Activated T-helper 1 cell treated with Interleukin-2 at 50 U/mL for 16 hours (primary cell): Measurements from ENCODE around the gene TMEM98.
"Not testable (repeated sequence)": the region's sequence is repeated elsewhere in the genome, so short reads cannot be mapped to it uniquely, and the experiment has no call there.

Experiments used
- DNase-seq: peaks from one replicate; pipeline ENCODE4 v3.0.0-alpha.2; 2020; ENCODE audit warnings: low read depth

Gene TMEM98

GRCh38 chr17:32985050-32985756, 57.2 kb downstream of the TMEM98 start:
- DNase-seq, result no peak

DNA sequence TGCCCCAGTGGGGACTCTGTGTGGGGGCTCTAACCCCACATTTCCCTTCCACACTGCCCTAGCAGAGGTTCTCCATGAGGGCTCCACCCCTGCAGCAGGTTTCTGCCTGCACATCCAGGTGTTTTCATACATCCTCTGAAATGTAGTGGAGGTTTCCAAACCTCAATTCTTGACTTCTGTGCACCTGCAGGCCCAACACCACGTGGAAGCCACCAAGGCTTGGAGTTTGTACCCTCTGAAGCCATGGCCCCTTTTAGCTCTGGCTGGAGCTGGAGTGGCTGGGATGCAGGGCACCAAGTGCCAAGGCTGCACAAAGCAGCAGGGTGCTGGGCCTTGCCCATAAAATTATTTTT, 59.5 kb downstream of the TMEM98 start:
- not testable (repeated sequence) for DNase-seq

GRCh38 chr17:32987868-32988267, 59.9 kb downstream of the TMEM98 start:
- not testable (repeated sequence) for DNase-seq

GRCh38 chr17:32988481-32989101, 60.6 kb downstream of the TMEM98 start:
- DNase-seq, result no peak

DNA sequence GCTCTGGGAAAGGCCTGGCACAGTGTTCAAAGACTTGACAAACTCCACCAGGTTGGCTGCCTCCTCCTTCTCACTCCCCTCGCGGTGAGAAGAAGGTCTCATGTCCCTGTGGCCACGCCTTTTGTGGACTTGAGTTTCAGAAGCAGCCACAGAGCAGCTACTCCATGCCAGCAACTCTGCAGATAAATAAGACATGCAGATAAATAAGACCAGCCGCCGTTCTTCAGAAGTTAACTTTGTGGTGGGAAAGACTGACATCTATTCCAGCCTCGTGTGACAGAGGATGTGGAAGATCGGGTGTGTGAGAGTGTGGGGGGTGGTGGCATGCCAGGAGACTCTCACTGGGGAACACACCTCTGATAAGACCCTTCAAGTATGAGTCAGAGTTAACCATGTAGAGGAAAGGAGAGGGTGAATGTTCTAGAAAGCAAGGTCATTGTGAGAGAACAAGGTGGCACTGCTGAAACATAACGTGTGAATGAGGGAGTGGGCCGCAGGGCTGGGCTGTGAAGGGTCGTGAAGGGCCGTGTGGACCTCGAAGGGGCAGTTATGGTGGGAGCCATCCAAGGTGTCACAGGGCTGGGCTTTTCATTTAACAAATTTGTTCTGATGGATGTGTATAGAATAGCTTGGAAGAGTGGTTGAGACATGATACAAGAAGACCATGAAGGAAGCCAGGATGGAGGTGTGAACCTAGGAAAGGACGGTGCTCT, 64.5 kb downstream of the TMEM98 start:
- DNase-seq, result no peak

DNA sequence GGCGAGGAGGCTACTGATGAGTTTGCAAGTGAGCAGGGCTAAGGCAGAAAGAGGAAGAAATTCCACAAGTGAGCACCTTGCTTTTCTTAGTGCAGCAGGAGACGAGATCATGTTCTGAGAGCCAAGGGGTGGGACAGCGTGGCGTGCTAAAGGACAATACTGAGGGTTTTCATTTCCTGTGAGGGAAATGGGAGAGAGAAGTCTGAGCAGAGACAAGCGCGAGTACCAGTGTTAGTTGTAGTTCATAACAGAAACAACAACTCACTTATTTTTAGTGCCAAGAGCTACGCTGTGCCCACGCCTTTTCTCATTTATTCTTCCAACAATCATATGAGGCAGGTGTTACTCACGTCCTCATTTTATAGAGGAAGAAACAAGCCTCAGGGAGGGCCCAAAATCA, 66.0 kb downstream of the TMEM98 start:
- no peak for DNase-seq
